Measurements from ENCODE around the gene CLPTM1. TPM values are rescaled to one million over a fixed set of nuclear protein-coding genes. Genes with fewer than 3 reads are reported as not detected.

CLPTM1 gene
- total RNA-seq, 1 experiment from 2014 or later, result 138 TPM

DNA sequence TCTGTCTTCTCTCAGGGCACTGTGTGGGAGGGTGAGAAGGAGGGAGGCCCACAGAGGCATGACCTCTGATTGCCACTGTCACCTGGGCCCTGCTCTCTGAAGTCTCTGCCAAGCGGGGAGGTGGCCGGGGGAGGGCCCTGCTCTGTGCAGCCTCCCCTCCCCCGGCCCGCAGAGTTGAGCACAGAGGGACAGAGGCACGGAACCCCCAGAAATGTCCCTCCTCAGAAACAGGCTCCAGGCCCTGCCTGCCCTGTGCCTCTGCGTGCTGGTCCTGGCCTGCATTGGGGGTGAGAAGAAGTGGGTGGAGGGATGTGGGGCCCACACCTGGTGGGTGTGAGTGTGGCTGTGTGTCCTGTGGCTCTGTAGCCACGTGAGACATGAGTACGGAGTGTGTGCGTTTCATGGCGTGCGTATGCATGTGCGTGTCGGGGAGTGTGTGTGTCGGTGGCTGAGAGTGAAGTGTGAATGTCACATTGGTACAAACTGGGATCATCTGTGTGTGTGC lies 13.1 kb upstream of the CLPTM1 start, which contains the start of gene APOC4:
Gene APOC4 (plus strand): TSS at position 171 of the 505 bp plus-strand sequence. CDS start 41 bp downstream, at position 212.
- DNase-seq (ENCODE audit: low spot score), result no peak
- Histone ChIP-seq H3K9me3 (ENCODE audit: low read depth, low read length, poor library complexity, severe bottlenecking) (no peaks in the 10 kb centered on the region), H3K36me3 (ENCODE audit: insufficient read depth, low read length, poor library complexity, severe bottlenecking) (no peaks in the 10 kb centered on the region), H3K27ac (ENCODE audit: low read depth, low read length, poor library complexity, severe bottlenecking) (no peak within 1 kb of the TSS), H3K4me1 (ENCODE audit: insufficient read depth, low read length, poor library complexity, severe bottlenecking) (no peaks in the 10 kb centered on the region), H3K4me3 (ENCODE audit: low read depth, low read length, poor library complexity, severe bottlenecking) (no peak within 1 kb of the TSS), H3K27me3 (replicated peaks; ENCODE audit: insufficient read depth, low read depth, low read length, poor library complexity) (no peaks in the 10 kb centered on the region)
- BruUV-seq (replicated peaks), result no TSS peak
- TF ChIP-seq CTCF (conservative IDR thresholded peaks at IDR 0.05; ENCODE audit: low read depth, low read length) (no peak), EZH2 (IDR thresholded peaks at IDR 0.05; ENCODE audit: borderline replicate concordance, low read depth, low read length, poor library complexity, severe bottlenecking) (no peak)
- ChIA-PET POLR2A (ENCODE audit: low non-redundant PET) (no interaction called here), CTCF (no interaction called here)
- intact Hi-C loops (cut with micrococcal nuclease; ENCODE audit: unreplicated experiment), result no loop called here

- intact Hi-C loops (cut with micrococcal nuclease; ENCODE audit: unreplicated experiment), result no loop called here
- no peaks in the 10 kb centered on the region for H3K4me1 ChIP-seq (ENCODE audit: insufficient read depth, low read length, poor library complexity, severe bottlenecking)
- no peak overlapping the region for H3K4me3 ChIP-seq (ENCODE audit: low read depth, low read length, poor library complexity, severe bottlenecking)
- DNase-seq (ENCODE audit: low spot score), result no peak
- H3K27me3 ChIP-seq (replicated peaks; ENCODE audit: insufficient read depth, low read depth, low read length, poor library complexity), result no peaks in the 10 kb centered on the region
- ChIA-PET CTCF (no interaction called here), POLR2A (ENCODE audit: low non-redundant PET) (no interaction called here)
- H3K36me3 ChIP-seq (ENCODE audit: insufficient read depth, low read length, poor library complexity, severe bottlenecking), result no peaks in the 10 kb centered on the region
- H3K27ac ChIP-seq (ENCODE audit: low read depth, low read length, poor library complexity, severe bottlenecking), result no peak overlapping the region
- BruUV-seq (replicated peaks), result no TSS peak
- no peak for TF ChIP-seq CTCF (conservative IDR thresholded peaks at IDR 0.05; ENCODE audit: low read depth, low read length)
- TF ChIP-seq EZH2 (IDR thresholded peaks at IDR 0.05; ENCODE audit: borderline replicate concordance, low read depth, low read length, poor library complexity, severe bottlenecking), result no peak
- no peaks in the 10 kb centered on the region for H3K9me3 ChIP-seq (ENCODE audit: low read depth, low read length, poor library complexity, severe bottlenecking)
Observed at GRCh38 chr19:44943801-44944249, 11.4 kb upstream of the CLPTM1 start.

GRCh38 chr19:44947041-44947581 lies 8.1 kb upstream of the CLPTM1 start:
- BruUV-seq (replicated peaks), result no TSS peak
- no peak overlapping the region for H3K4me3 ChIP-seq (ENCODE audit: low read depth, low read length, poor library complexity, severe bottlenecking)
- ChIA-PET POLR2A (ENCODE audit: low non-redundant PET) (no interaction called here), CTCF (no interaction called here)
- H3K9me3 ChIP-seq (ENCODE audit: low read depth, low read length, poor library complexity, severe bottlenecking), result no peaks in the 10 kb centered on the region
- intact Hi-C loops (cut with micrococcal nuclease; ENCODE audit: unreplicated experiment), result no loop called here
- H3K27ac ChIP-seq (ENCODE audit: low read depth, low read length, poor library complexity, severe bottlenecking), result no peak overlapping the region
- no peaks in the 10 kb centered on the region for H3K4me1 ChIP-seq (ENCODE audit: insufficient read depth, low read length, poor library complexity, severe bottlenecking)
- no peak for DNase-seq (ENCODE audit: low spot score)
- H3K27me3 ChIP-seq (replicated peaks; ENCODE audit: insufficient read depth, low read depth, low read length, poor library complexity), result no peaks in the 10 kb centered on the region
- TF ChIP-seq EZH2 (IDR thresholded peaks at IDR 0.05; ENCODE audit: borderline replicate concordance, low read depth, low read length, poor library complexity, severe bottlenecking) (no peak), CTCF (conservative IDR thresholded peaks at IDR 0.05; ENCODE audit: low read depth, low read length) (no peak)
- H3K36me3 ChIP-seq (ENCODE audit: insufficient read depth, low read length, poor library complexity, severe bottlenecking), result no peaks in the 10 kb centered on the region

Data from A673 (cell line).